Left kidney (tissue), 2 donors: ENCODE data around the gene ELFN2. TPM values are rescaled to one million over a fixed set of nuclear protein-coding genes. Genes with fewer than 3 reads are reported as not detected.

Source experiments
- DNase-seq: peaks from one replicate; pipeline ENCODE4 v3.0.0-alpha.2; 2013
- polyA plus RNA-seq: library from polyadenylated mRNA; unstranded; fragments of 120-200 nt; gene quantifications from one replicate; pipeline ENCODE4 v1.2.1, GENCODE V29; 2013; ENCODE audit not compliant: insufficient read length

ELFN2 gene
- polyA plus RNA-seq, 1 donor: 1.1 TPM

DNA sequence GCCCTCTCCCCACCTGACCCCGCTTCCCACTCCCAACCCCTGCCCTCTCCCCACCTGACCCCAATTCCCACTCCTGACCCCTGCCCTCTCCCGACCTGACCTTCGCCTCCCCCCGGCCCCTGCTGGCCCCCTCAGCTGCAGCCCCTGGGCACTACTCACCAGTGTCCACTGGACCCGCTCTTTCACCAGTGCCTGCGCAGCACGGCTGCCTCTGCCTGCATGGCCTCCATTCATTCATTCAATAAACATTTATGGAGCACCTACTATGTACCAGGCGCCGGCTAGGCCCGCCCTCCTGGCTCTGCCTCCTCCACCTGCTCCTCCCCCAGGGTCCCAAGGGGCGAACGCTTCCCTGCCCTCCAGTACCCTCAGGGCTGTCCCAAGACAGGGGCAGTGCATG is 42.6 kb downstream of the ELFN2 start:
- DNase-seq: no peak

DNA sequence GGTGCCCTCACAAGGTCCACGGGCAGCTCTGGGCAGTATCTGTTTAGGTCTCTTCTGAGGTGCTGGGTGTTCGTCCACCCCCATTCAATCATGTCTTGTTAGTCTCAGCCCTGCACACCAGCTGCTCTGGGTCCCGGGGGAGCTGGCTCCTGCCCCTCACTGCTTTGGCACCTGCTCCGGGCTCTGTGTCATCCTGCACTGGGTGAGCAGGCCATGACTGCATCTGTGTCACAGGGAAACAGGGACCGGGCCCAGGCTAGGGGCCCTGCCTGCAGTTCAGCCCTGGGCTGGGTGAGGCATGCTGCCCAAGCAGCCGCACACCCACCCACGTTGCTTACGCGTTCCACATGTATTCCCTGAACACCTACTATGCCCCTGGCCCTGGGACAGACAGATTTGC is 43.9 kb downstream of the ELFN2 start:
- no peak for DNase-seq

DNA sequence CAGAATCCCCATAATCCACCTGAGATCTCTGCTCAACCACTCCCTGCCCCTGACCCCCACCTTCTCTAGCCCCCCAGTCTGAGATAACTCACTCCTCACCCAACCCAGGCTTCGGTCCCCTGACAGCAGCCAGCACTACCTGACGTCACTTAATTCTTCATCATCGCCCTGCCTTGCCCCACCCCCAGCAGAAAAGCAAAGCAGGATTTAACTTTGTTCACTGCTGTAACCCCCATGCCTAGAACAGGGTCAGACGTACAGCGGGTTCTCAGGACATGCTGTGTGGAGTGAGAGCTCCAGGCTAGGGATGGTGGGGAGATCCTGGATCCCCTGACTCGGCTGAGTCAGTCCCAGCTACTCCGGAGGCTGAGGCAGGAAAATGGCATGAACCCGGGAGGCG is 45.8 kb downstream of the ELFN2 start:
- no peak for DNase-seq

DNA sequence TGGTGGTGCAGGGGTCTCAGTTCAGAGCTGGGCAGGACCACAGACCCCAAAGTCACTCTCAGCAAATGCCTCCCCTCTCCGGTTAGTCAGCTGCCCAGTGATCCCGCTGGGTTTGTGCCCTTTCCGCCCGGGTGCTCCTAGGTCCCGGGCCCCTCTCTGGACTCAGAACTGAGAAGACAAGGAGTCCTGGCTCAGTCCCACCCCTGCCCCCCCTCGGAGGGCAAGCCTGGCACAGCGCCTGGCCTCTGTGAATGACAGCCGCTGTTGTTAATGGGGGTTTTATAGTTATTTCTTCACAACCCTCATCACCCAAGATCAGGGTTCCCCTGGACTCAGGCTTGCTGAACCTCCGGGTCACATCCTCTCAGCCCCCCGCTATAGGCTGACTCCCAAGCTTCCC is 47.6 kb downstream of the ELFN2 start:
- no peak for DNase-seq

DNA sequence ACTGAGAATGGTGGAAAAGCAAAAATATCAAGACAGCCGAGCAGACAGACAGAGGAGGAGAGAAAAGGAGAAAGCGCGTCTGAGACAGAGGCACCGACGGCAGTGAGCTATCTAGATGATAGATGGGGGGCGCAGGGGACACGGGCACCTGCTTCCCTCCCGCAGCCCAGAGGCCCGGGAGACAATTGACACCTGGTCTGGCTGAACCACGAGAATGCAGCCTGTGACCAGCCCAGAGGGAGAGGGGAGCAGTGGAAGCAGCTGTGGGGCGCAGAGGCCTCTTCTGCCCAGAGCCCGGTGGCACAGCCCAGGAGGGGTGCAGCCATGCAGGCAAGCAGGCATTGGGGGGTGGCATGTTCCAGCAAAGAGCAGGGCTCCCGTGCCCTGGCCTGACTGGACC is 48.2 kb downstream of the ELFN2 start:
- no peak for DNase-seq

DNA sequence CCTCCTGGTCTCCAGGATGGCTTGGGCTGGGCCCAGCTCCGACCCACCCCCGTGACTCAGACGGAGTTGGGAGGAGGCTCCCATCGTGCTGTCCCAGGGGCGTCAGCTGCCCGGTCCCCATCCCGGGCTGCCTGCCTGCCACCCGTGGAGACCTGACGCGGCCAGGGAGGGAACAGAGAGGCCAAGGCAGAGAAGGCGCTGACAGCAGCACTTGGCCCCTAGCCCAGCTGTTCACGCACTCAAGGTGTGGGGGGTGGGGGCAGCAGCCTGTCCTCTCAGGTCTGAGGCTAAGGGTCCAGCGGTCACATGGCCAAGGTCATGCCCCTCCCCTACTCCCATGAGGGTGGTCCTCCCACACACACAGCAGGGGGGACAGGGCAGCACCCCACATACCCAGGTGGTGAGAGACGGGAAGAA is 48.6 kb downstream of the ELFN2 start:
- DNase-seq: no peak

DNA sequence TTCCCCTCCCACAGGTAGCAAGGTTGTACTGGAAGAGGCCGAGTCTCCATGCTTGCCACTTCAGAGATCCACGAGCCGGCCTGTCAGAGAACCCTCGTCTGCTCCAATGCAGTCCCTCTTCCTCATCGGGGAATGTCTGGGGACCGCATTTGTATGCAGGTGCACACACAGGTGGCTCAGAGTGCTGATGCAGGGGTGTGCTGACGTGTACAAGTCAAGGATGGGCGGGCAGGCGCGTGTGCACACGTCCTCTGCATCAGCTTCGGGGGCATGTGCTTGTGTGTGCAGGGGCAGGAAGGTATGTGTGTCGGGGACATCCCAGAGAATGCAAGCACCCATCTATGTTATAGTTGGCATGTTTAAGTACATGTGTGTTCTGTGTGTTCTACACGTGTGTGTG is 49.4 kb downstream of the ELFN2 start:
- no peak for DNase-seq

DNA sequence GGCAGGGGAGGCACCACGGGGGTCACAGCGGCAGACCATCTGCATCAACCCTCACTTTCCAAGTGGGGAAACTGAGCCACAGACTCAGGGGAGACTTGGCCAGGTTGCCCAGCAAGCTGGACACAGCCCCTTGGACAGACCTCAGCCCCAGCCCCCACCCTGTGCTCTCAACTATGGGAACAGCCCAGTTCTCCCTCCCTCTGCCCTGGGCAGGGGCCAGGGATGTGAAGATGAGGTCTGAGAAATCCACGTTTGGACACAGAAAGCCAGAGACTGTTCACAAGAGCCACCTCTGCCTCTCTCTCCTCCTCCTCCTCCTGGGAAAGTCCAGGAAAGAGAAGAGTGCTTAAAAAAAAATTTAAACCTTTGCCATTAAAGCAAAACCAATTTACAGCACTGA is 50.1 kb downstream of the ELFN2 start:
- DNase-seq: no peak

DNA sequence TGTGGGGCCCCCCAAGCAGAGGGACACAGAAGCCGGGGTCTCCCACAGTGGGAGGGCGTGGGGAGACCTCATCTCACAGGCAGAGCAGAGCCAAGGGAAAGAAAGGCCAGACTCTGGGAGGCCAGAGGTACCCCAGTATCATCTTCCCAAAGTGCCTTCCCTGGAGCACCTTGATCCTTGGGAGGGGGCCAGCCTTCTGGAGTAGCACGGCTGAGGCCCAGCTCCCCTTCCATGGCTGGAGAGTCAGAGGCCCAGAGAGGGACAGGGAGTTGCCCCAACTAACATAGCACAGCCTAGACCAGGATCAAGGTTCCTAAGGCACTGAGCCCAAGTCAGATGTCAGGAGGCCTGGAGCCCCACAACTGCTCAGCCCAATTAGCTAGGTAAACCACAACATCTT is 50.6 kb downstream of the ELFN2 start:
- DNase-seq: no peak

DNA sequence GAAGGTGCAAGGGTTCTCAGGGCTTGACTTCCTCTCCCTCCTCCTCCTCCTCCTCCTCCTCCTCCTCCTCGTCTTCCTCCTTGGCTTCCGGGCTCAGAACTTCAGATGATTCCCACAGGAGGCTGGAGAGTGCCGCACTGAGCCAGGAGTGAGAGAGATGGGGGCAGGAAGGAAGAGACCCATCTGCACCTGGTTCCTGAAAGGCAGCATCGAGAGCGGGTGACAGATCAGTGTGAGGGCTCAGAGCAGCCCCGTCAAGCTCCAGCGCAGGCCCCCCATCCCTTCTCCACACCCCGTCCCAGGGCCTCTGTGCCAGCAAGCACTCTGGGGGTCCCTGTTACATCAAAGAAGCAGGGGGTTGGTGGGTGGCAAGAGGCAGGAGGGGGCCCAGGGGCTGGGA is 51.5 kb downstream of the ELFN2 start:
- no peak for DNase-seq

DNA sequence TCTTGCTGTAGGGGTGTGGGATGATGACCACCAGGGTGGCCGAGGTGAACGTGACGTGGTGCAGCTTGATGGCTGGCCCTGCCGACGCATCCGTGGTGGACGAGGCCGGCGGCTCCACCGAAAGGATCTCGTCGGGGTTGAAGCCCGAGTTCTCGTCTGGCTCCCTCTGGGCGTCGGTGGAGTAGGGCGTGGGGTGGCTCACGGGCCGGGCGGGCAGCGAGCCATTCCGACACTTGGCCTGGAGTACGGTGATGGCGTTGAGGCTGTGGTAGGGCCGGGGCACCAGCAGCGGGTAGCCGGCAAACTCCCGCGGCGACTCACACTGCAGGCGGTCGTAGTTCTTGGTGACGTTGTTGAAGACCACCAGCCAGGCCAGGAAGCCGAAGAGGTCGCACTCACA is 52.7 kb downstream of the ELFN2 start:
- no peak for DNase-seq

DNA sequence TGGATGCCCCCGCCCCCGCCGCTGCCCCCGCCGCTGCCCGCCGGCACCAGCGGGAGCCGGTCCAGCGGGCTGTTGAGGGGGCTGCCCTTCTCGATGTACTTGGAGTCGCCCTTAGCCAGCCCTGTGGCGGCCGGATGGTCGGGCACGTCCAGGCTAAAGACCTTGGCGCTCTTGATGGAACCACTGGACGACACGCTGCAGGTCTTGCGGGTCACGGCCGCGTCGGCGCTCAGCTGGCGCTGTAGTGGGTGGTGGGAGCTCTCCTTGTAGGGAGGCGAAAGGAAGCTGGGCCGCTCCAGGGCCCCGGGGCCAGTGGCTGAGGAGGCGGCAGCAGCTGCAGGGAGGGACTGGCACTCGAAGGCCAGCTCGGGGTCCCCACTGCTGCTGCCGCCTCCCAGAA is 53.8 kb downstream of the ELFN2 start:
- DNase-seq: no peak

DNA sequence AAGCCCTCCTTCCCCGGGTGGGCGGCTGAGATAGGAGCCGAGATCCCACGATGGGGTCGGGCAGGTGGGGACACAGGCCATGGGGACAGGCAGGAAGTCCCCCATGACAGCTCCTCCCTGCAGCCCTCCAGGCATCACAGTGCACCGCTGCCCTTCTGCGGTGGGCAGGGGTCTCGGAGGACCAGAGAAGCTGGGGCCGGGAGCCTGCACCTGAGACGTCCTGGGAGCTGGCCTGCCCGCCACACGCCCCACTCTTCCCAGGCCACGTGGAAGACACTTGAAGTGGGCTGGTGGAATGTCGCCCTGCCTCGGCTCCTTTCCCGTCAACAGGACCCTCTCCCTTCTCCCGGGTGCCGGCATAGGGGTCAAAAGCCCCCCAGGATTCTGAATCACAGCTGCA is 55.4 kb downstream of the ELFN2 start:
- no peak for DNase-seq

DNA sequence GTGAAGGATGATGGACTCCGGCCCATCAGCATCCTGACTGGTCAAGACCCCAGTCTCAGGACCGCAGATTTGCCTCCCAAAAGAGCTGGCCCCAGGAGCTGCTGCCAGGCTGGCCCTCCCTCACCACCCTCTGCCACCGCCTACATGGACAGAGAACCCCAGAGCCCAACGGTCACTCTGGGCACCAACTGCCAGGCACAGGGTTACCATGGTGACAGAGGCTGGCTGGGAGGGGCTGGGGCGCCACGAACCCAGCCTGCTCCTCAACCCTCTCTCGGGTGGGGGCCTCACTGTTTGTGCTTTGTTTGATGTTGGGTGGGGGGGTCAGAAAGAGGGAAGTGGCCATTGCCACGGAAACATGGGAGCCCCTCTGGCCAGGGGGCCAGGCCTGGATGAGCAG is 55.8 kb downstream of the ELFN2 start:
- no peak for DNase-seq

DNA sequence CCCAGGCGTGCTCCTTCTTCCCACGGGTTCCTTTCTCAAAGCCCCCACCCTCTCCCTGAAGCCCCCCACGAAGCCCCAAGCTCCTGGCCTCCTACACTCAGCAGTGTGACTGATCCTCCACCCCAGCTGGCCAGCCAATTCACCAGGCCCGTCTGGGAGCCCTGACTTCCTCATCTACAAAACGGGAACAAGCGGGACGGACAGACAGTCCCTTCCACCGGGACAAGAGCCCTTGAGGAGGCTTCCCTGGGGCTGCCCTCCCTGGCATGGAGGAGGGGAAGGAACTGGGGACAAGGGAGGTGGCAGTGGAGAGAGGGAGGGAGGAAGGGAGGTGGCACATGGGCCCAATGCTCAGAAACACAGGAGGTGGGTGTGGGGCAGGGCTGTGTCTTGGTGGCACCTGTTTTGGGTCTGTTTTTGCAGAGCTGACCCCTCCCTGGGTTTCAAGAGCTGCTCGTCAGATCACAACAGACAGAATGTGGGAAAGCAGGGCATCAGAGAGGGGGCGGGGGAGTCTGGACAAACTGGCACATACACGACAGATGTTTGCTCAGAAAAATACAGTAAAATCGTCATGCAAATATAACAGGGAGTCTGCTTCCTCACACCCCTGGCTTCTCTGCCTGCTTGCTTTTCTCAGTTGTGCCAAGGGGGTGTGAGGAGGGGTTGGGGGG is 56.8 kb downstream of the ELFN2 start:
- no peak for DNase-seq

DNA sequence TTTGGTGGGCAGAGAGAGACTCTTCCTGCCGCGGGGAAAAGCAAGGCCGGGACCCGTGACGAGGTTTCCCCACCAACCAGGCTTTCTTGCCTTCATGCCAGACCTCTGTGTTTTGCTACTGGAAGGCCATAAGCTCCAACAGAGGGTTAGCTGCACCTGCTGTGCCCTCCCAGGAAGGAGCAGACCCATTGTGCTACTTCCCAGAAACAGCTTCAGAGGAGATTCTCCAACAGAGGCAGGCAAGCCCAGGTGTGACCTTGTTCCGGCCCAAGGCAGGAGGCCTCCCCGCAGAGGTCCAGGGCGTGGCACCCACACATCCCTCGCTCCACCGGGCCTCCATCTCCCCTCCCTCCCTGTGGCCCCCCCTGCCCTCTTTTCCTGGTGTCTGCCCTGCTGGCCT is 57.8 kb downstream of the ELFN2 start:
- DNase-seq: no peak

DNA sequence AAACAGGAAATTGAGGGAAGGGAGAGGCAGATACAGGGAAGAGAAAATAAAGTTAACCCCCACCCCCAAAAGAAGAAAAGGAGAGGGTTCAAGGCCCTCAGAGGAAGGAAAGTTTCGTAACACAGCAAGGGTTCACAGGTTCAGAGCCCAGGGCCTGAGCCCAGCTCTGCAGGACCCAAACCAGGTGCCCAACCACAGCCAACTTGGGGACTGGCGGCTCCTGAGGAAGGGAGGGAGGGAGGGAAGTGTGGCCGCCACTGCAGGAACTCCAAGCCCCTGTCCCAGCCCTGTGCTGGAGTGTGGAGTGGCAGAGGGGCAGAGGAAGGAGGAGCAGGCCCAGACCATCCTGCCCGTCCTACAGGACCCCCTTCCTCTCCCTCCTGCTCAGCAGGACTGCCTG is 59.2 kb downstream of the ELFN2 start:
- DNase-seq: no peak

DNA sequence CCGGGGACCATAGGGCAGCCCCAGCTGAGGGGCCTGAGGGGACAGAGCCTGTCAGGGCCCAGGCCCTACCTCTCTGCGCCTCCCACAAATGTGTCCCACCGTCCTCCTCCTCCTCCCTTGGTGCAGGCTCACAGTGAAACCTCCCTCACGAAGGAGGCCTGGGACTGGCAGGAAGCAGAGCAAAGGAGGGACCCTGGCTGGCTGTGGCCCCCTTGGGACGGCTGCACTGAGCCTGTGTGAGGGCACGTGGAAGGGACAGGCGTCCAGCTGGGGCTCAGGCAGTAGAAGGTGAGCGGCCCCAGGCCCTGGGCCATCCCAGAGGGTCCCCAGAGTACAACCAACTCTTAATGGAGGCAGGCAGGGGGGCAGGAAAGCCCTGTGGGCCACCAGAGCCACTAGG is 60.7 kb downstream of the ELFN2 start:
- DNase-seq: no peak

DNA sequence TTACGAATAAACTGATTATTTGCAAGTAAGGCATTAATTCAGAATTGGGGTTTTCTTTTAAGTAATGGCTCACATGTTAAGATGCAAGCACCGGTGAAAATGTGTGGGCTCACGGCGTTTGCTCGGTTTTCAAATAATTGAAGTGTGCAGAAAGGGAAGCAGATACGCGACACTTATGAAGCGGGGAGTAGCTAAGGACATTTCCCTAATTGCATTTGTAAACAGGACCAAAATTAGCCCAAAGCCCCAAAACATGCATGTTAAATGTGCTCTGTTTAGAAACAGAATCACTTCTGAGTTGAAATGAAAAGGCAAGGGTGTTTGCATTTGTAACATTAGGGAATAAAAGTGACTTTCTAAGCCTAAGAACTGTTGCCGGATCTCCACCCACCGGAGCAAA is 61.3 kb downstream of the ELFN2 start:
- no peak for DNase-seq

DNA sequence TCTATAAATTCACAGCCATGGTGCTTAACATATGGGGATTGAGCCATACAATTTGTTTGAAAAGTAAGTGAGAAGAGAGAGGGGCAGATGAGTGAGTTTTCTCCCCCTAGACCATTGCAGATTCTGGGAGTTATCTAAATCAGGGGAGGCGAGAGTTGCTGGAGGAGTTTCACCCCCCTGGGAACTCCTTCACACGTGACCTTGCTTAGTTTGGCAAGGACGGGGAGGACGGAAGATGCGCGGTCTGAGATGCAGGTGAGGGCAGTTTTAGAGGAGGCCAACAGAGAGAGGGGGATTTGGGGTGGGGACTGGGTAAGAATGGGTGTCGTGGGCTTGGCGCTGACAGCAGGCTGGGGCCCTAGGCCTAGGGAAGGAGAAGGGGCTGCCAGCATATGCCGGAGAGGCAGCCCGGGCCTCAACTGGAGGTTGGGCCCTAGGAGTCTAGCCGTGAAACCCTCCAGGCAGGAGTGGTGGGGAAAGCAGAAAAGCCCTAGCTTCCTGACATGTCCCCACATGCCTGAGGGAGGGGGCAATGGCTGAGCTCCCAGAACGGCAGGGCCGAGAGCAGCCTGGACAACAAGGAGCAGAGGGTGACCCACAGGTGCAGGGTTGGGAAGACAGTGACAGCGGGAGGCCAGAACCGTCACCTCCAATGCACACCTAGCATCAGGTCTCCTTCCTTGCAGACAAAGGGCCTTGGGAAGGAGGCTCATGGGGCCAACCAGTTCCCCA is 63.9 kb downstream of the ELFN2 start:
- DNase-seq: no peak

DNA sequence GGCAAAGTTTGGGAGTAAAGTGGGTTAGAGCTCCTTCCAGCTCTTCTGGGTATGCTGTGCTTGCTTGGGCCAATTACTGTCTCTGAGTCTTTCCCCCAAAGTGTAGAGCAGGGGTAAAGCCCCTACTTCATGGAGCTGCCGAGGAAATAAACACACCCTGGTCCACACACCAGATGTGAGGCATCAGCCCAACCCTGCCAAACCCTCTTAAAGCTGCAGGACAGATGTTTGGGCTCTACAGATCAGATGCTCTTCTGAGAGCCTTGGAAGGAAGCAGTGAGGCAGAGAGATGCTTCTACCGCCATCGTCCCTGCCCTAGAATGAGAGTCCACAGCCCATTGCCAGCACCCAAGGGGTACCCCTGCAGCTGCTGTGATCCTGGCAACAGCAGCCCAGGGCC is 64.7 kb downstream of the ELFN2 start:
- no peak for DNase-seq

DNA sequence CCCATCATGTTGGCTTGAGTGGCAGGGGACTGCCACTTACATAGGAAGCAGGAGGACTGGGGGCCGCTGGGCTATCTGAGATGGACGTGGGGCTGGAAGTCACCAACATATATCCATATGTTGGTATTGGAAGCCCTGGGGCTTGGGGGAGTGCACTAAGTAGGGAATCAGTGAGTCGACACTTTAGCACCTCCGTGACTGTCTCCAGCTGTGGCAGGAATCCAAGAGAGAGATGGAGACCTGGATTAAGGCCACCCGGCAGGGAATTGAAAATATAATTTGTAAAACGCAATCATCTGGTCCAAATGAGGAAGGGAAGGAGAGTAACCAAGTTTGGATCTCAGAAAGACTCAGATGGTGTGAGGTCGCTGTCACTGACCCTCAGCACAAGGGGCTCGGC is 68.4 kb downstream of the ELFN2 start:
- no peak for DNase-seq

DNA sequence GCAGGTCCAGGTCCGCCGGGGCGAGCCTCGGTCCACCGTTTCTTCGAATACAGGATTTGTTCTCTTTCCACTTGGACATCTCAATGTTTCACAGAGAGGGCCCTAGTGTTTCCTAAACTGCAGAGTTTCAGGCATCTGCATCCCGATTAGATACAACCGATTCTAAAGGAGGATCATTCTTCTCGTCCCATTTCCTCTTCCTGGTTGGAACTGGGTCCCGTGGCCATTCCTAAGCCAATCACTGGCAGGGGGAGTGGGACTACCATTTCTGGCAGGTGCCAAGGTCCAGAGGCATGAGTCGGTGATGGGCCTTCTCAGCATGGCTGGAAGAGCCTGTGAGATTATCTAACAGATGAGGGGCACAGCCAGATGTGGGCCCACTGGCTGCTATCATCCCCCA is 68.9 kb downstream of the ELFN2 start:
- no peak for DNase-seq

DNA sequence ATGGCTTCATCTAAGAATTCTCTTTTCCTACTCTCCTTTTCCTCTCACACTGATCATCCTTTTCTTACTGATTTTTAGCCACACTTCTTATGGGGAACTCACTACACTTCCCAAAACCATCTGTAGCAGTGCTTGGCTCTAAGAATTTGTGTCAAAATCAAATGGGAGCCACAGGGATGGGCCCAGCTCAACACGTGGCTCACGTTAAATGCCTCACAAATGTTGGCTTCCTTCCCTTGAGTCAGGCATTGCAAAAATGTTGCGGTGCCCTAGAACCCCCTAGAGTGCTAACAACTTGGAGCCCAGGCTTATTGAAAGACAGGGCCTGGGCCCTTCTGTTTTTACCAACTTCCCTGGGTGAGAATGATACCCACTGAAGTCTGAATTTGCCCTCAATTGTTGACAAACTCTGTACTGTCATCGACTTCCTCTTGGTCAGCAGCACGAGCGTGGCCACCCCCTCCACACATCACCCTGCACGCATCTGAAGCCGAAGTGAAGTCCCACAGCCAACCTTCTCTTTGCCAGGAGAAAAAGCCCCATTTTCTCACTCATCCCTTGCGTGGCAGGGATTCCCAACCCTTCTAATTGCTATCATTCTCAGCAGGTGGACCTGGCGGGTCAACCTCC is 69.7 kb downstream of the ELFN2 start:
- DNase-seq: no peak
